Prostate gland (tissue), 2 donors: ENCODE data around the gene PDE9A.

Source experiments
- POLR2AphosphoS5 ChIP-seq: sonication (generic); formaldehyde crosslinking; IDR thresholded peaks from one replicate; pipeline ENCODE4 v1.6.1; 2017; ENCODE audit warnings: antibody characterized with exemption
- TF ChIP-seq, protein P1 (sequence below), 4 experiments: fragments of 200-600 bp in 2 of 4; fragments of 450-650 bp in 2 of 4; sonication (generic) in 2 of 4; IDR thresholded peaks; 1 replicate in 3 of 4; 2 replicates in 1 of 4; pipeline ENCODE4 v1.5.1; 2016 to 2019; ENCODE audit warnings: antibody characterized with exemption in 4 of 4, mild to moderate bottlenecking in 2 of 4, moderate library complexity in 2 of 4

DNA sequence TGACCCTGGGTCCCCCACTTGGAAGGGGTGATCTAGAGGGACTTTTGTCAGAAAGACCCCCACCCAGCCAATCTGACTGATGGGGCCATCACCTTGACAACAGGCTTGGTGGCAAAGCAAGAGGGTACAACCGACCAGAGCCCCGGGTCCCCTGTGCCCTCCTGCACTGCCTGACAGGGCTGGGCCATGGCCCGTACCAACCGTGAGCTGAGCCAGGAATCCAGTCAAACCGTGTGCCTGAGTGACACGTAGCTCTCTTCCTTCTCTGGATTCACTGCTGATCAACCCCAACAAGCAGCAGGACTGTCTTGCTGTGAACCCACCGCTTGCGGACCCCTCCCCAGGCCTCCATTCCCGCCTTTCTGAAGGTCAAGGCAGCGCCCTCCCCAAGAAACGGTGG is 27.0 kb downstream of the PDE9A start:
- TF ChIP-seq, protein P1, sequence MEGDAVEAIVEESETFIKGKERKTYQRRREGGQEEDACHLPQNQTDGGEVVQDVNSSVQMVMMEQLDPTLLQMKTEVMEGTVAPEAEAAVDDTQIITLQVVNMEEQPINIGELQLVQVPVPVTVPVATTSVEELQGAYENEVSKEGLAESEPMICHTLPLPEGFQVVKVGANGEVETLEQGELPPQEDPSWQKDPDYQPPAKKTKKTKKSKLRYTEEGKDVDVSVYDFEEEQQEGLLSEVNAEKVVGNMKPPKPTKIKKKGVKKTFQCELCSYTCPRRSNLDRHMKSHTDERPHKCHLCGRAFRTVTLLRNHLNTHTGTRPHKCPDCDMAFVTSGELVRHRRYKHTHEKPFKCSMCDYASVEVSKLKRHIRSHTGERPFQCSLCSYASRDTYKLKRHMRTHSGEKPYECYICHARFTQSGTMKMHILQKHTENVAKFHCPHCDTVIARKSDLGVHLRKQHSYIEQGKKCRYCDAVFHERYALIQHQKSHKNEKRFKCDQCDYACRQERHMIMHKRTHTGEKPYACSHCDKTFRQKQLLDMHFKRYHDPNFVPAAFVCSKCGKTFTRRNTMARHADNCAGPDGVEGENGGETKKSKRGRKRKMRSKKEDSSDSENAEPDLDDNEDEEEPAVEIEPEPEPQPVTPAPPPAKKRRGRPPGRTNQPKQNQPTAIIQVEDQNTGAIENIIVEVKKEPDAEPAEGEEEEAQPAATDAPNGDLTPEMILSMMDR (IDR thresholded peaks at IDR 0.05): no peak
- TF ChIP-seq POLR2AphosphoS5: no peak
